Activated gamma-delta T cell treated with anti-CD3 and anti-CD28 coated beads, Interleukin-2, amount 50 U/mL, for 16 hours (primary cell): ENCODE data around the gene BTNL8.

Experiments
- DNase-seq: peaks from one replicate; pipeline ENCODE4 v3.0.0-alpha.2; 2020; ENCODE audit warnings: low read depth

BTNL8 gene

GRCh38 chr5:180969406-180969805 lies 70.4 kb downstream of the BTNL8 start:
- no peak for DNase-seq

DNA sequence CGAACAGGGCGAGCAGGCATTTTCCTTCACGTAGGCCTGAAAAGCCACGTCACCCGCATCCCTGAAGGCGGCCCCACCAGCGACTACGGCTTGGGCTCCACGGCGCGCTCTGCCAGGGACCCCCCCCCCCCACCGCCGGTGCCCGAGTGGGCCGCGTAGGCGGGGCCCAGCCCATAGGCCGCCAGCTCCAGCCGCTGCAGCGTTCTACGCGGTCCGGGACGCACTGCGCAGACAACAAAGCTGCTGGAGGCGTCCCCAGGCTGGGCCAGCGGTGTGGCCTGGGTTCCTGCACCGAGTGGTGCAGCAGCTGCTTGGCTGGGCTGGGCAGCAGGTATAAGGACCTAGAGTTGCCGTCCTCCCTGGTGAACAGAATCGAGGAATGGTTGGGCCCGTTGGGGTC lies 71.4 kb downstream of the BTNL8 start:
- no peak for DNase-seq

- DNase-seq, result no peak
Measured at GRCh38 chr5:180970875-180971274, 71.9 kb downstream of the BTNL8 start.

- DNase-seq, result no peak
Measured at GRCh38 chr5:180974612-180975315, 75.8 kb downstream of the BTNL8 start.

DNA sequence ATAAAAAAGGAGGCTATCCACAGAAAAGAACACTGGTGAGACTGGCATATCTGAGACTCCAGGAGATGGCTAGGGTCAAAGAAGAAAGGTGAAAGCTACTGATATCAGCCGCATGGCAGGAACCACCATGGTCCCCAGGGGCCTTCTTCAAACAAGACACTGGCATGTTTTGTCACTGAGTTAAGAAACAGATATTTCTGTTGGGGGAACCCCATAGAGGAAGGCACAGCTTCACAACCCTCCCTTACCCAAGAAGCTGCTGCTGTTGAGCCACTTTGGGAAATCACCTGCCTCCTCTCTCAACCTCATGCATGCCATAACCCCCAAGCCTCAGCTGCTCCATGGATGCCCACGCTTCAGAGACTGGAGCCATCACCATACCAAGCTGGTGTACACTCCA lies 76.4 kb downstream of the BTNL8 start:
- DNase-seq, result no peak

DNA sequence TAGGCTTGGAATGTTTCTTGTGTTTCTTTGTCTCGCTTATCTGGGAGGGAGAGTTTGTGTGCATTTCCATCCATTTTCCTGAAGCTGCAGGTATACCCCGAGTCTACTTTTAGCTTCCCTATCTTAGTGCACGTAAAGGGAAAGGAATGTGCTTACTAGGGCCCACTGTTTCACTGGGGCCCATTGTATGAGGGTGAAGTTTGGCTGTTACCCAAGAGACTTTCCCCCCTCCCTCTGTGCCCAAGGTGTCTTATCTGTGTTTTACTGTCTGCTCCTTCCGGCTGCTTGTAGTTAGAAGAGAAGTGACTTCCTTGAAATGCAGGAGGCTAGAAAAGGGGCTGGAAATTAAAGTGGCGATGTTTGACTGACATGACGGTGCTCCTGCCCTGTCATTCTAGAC lies 77.6 kb downstream of the BTNL8 start:
- no peak for DNase-seq

DNA sequence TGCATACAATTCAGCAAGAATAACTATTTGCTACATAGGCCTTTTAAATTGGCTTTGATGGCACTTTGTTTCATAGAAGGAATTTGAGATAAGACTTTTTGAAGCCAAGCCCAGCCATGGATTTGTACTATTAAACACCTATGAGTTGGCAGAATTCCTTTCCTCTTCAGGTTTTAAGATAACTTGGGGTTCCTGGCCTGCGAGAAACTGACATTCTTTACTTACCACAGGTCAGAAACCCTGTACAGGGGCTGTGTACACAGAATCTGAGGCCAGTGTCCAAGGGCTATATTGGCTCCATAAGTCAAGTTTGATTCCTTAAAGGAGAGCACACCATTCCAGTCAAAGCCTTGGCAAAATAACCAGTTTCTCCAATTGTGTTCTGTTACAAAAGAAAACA lies 78.9 kb downstream of the BTNL8 start:
- no peak for DNase-seq

GRCh38 chr5:180982008-180982741 lies 83.2 kb downstream of the BTNL8 start:
- DNase-seq, result no peak

- no peak for DNase-seq
Measured at GRCh38 chr5:180988016-180988415, 89.1 kb downstream of the BTNL8 start.

DNA sequence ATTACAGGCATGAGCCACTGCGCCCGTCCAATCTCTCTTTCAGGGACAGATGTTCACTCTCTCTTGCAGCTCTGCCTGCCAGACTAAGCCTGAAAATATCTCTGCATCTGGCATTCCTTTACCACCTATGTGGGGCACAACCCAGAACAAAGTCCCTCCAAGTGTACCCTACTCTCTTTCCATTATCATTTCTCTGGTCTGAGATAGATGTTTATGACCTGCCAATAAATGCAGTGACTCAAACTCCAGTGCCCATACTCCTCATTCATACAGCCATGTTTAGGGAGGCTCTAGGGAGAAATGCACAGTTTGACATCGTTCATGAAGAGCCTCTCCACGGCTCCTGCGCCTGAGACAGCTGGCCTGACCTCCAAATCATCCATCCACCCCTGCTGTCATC lies 89.6 kb downstream of the BTNL8 start, which contains the start of gene BTNL3:
BTNL3 (plus strand) TSS at position 255 of the 400 bp plus-strand sequence. CDS start 183 bp downstream, outside the sequence.
- DNase-seq, result no peak

- no peak for DNase-seq
Measured at GRCh38 chr5:180990086-180990881, 91.3 kb downstream of the BTNL8 start.

GRCh38 chr5:180990882-180991242 lies 91.9 kb downstream of the BTNL8 start:
- no peak for DNase-seq
